ENCODE measurements around the gene SREK1IP1.
"Not testable (repeated sequence)": the region's sequence is repeated elsewhere in the genome, so short reads cannot be mapped to it uniquely, and the experiment has no call there.

GRCh38 chr5:64714495-64714894 lies 54.0 kb downstream of the SREK1IP1 start:
- not testable (repeated sequence) for TF ChIP-seq FOXK2, SP1, SUZ12 (IDR thresholded peaks at IDR 0.05)

All from HEK293T (cell line).